Motor neuron (in vitro differentiated cells): Measurements from ENCODE around the gene TRAT1. TPM values are rescaled to one million over a fixed set of nuclear protein-coding genes. Genes with fewer than 3 reads are reported as not detected.

Source experiments
- ATAC-seq, 8 experiments: fragments of 200-7000 bp; cut with Tn5 transposase; replicated peaks in 6 of 8; 2 replicates each; pipeline ENCODE4 v1.8.0; 2021; ENCODE audit warnings: mild to moderate bottlenecking in 8 of 8, moderate library complexity in 8 of 8
- H3K27ac ChIP-seq, 2 donors: fragments of 250-450 bp; sonication (Bioruptor Pico); 2 replicates each; pipeline ENCODE4 v1.9.0; 2021; ENCODE audit warnings: antibody characterized with exemption in 2 of 2, mild to moderate bottlenecking in 2 of 2, moderate library complexity in 1 of 2
- H3K4me1 ChIP-seq, 2 donors: fragments of 250-450 bp; sonication (Bioruptor Pico); replicated peaks in 1 of 2; 2 replicates each; pipeline ENCODE4 v1.6.1; 2021; ENCODE audit warnings: antibody characterized with exemption in 2 of 2, mild to moderate bottlenecking in 2 of 2, moderate library complexity in 1 of 2
- H3K4me3 ChIP-seq, 5 donors: fragments of 250-450 bp; sonication (Bioruptor Pico); 2 replicates each; pipeline ENCODE4 v1.9.0; 2021; ENCODE audit warnings: antibody characterized with exemption in 5 of 5, mild to moderate bottlenecking in 5 of 5, moderate library complexity in 4 of 5
- WGBS, 10 experiments: fragments of 450-650 bp; shearing (Covaris generic); methylation state at CpG; one replicate each; pipeline ENCODE4 v1.0.0; 2022; 5-methylcytosine and 5-hydroxymethylcytosine counted together
- in situ Hi-C, 9 experiments: fragments of 400-800 bp; cut with MboI; loops; one replicate each; pipeline ENCODE4 v1.15.0; 2021; ENCODE audit warnings: low sequenced_read_pairs in 9 of 9, low pct_unique_long_range_greater_than_20kb in 2 of 9; ENCODE audit not compliant: unreplicated experiment in 9 of 9
- total RNA-seq, 8 experiments: library from RNA; unstranded; fragments of 300-600 nt; gene quantifications; 2 replicates each; pipeline versions ENCODE4 v1.2.3 to v1.2.4, GENCODE V29; 2022

Gene TRAT1
- total RNA-seq, 8 experiments from 2014 or later: 0.33 to 14.7 (median 0.72) TPM; not detected in 4

GRCh38 chr3:108830381-108830780 is 7.8 kb downstream of the TRAT1 start:
- Histone ChIP-seq H3K4me3 (no peak overlapping the region), H3K27ac (no peak overlapping the region), H3K4me1 (peaks cover 0 to 18% of the 10 kb centered on the region in 2 donors)
- WGBS, 10 experiments: 0 to 90% (median 61%) methylated on average over 1 to 3 of the region's 3 CpGs
- peak in 3 of 8 experiments; percentile 20 to 67 (median 58) for ATAC-seq
- in situ Hi-C loops: no loop called here

- Histone ChIP-seq H3K4me1 (peaks cover 0 to 19% of the 10 kb centered on the region in 2 donors), H3K4me3 (no peak overlapping the region), H3K27ac (no peak overlapping the region)
- WGBS, 10 experiments: 8 to 88% (median 42%) methylated on average over 1 to 3 of the region's 4 CpGs; no CpG with 5 or more reads in 1 of the 10 experiments
- in situ Hi-C loops: no loop called here
- ATAC-seq: peak in 2 of 8 experiments; percentile 25 to 91
These were observed 8.5 kb downstream of the TRAT1 start for GRCh38 chr3:108830991-108831614.

GRCh38 chr3:108833611-108834010 is 11.0 kb downstream of the TRAT1 start:
- H3K27ac ChIP-seq: no peak overlapping the region
- H3K4me3 ChIP-seq: no peak overlapping the region
- no peak for ATAC-seq
- WGBS, 10 experiments: 0 to 100% (median 85%) methylated on average over 1 of the region's 1 CpG; no CpG with 5 or more reads in 6 of the 10 experiments
- in situ Hi-C loops: no loop called here
- H3K4me1 ChIP-seq: peaks cover 0 to 3% of the 10 kb centered on the region in 2 donors

- H3K4me1 ChIP-seq: peaks cover 0 to 3% of the 10 kb centered on the region in 2 donors
- H3K4me3 ChIP-seq: no peak overlapping the region
- no peak overlapping the region for H3K27ac ChIP-seq
- in situ Hi-C loops: no loop called here
- ATAC-seq: no peak
- WGBS, 10 experiments: 13 to 100% (median 67%) methylated on average over 1 of the region's 1 CpG; no CpG with 5 or more reads in 2 of the 10 experiments
These were observed 12.0 kb downstream of the TRAT1 start for GRCh38 chr3:108834551-108834950.

GRCh38 chr3:108835101-108835500 is 12.5 kb downstream of the TRAT1 start:
- 0 to 100% (median 73%) methylated on average over 1 to 2 of the region's 2 CpGs; no CpG with 5 or more reads in 2 of the 10 experiments for WGBS, 10 experiments
- no peak for ATAC-seq
- in situ Hi-C loops: no loop called here
- Histone ChIP-seq H3K27ac (no peak overlapping the region), H3K4me1 (peaks cover 0 to 3% of the 10 kb centered on the region in 2 donors), H3K4me3 (no peak overlapping the region)

- 0 to 90% (median 27%) methylated on average over 1 to 3 of the region's 3 CpGs for WGBS, 10 experiments
- ATAC-seq: no peak
- H3K4me3 ChIP-seq: no peak overlapping the region
These were observed 15.8 kb downstream of the TRAT1 start for GRCh38 chr3:108838436-108838835.

GRCh38 chr3:108845709-108846293 is 23.2 kb downstream of the TRAT1 start:
- peak in 3 of 8 experiments; percentile 32 to 75 (median 34) for ATAC-seq
- 0 to 89% (median 67%) methylated on average over 2 to 5 of the region's 5 CpGs; no CpG with 5 or more reads in 1 of the 10 experiments for WGBS, 10 experiments
- no peaks in the 10 kb centered on the region for H3K4me1 ChIP-seq
- no peak overlapping the region for H3K27ac ChIP-seq
- in situ Hi-C loops: no loop called here
- H3K4me3 ChIP-seq: no peak overlapping the region

More at GRCh38 chr3:108838436-108838835, 15.8 kb downstream of the TRAT1 start:
- no peak overlapping the region for H3K27ac ChIP-seq
- in situ Hi-C loops: no loop called here
- H3K4me1 ChIP-seq: peaks cover 0 to 3% of the 10 kb centered on the region in 2 donors

GRCh38 chr3:108847187-108847586 is 24.6 kb downstream of the TRAT1 start:
- no peak overlapping the region for H3K4me3 ChIP-seq
- ATAC-seq: peak in 1 of 8 experiments; percentile 45
- WGBS, 10 experiments: 31 to 95% (median 73%) methylated on average over 1 to 2 of the region's 2 CpGs; no CpG with 5 or more reads in 1 of the 10 experiments
- no peak overlapping the region for H3K27ac ChIP-seq
- in situ Hi-C loops: no loop called here
- H3K4me1 ChIP-seq: no peaks in the 10 kb centered on the region

- no peaks in the 10 kb centered on the region for H3K4me1 ChIP-seq
- H3K27ac ChIP-seq: no peak overlapping the region
- ATAC-seq: no peak
- H3K4me3 ChIP-seq: no peak overlapping the region
- WGBS, 10 experiments: 10 to 100% (median 84%) methylated on average over 1 of the region's 1 CpG; no CpG with 5 or more reads in 2 of the 10 experiments
- in situ Hi-C loops: no loop called here
These were observed 26.5 kb downstream of the TRAT1 start for GRCh38 chr3:108849075-108849474.

- in situ Hi-C loops: no loop called here
- 0 to 89% (median 55%) methylated on average over 1 of the region's 1 CpG; no CpG with 5 or more reads in 3 of the 10 experiments for WGBS, 10 experiments
- Histone ChIP-seq H3K4me3 (no peak overlapping the region), H3K4me1 (no peaks in the 10 kb centered on the region), H3K27ac (no peak overlapping the region)
- ATAC-seq: no peak
These were observed 38.8 kb downstream of the TRAT1 start for GRCh38 chr3:108861401-108861800.

- Histone ChIP-seq H3K4me1 (no peaks in the 10 kb centered on the region), H3K27ac (no peak overlapping the region), H3K4me3 (no peak overlapping the region)
- WGBS, 10 experiments: 0 to 100% (median 61%) methylated on average over 1 to 7 of the region's 7 CpGs; no CpG with 5 or more reads in 1 of the 10 experiments
- peak in 3 of 8 experiments; percentile 60 to 98 (median 87) for ATAC-seq
- in situ Hi-C loops: no loop called here
These were observed 40.5 kb downstream of the TRAT1 start for GRCh38 chr3:108862865-108863798.

- WGBS, 10 experiments: 53 to 100% (median 84%) methylated on average over 1 to 6 of the region's 6 CpGs; no CpG with 5 or more reads in 4 of the 10 experiments
- in situ Hi-C loops: no loop called here
- Histone ChIP-seq H3K4me3 (no peak overlapping the region), H3K27ac (no peak overlapping the region), H3K4me1 (no peaks in the 10 kb centered on the region)
- ATAC-seq: peak in 1 of 8 experiments; percentile 18
These were observed 41.2 kb downstream of the TRAT1 start for GRCh38 chr3:108863799-108864135.

- peak in 1 of 8 experiments; percentile 54 for ATAC-seq
- Histone ChIP-seq H3K4me3 (no peak overlapping the region), H3K27ac (no peak overlapping the region), H3K4me1 (no peaks in the 10 kb centered on the region)
- in situ Hi-C loops: no loop called here
- 0 to 73% (median 50%) methylated on average over 1 of the region's 1 CpG; no CpG with 5 or more reads in 1 of the 10 experiments for WGBS, 10 experiments
These were observed 55.3 kb downstream of the TRAT1 start for GRCh38 chr3:108877901-108878300.
